ENCODE measurements around the gene TPSB2.
A peak's percentile ranks its signal among the peaks of the same experiment; 100 is the strongest.
"Not testable (repeated sequence)": the region's sequence is repeated elsewhere in the genome, so short reads cannot be mapped to it uniquely, and the experiment has no call there.

Gene TPSB2

GRCh38 chr16:1230084-1230470, at the start of gene TPSB2:
Gene TPSB2 (minus strand): TSS chr16:1230184. CDS start chr16:1229951, 233 bp downstream.
- not testable (repeated sequence) for H3K9me3 Mint-ChIP-seq, H3K27ac Mint-ChIP-seq, H3K4me3 Mint-ChIP-seq, H3K36me3 Mint-ChIP-seq, H3K4me1 Mint-ChIP-seq, ATAC-seq
- H3K27me3 Mint-ChIP-seq: peaks cover 22% of the 10 kb centered on the region

- peaks cover 8% of the 10 kb centered on the region for H3K4me1 Mint-ChIP-seq
- no peak overlapping the region for H3K4me3 Mint-ChIP-seq
- H3K9me3 Mint-ChIP-seq: no peaks in the 10 kb centered on the region
- peaks cover 63% of the 10 kb centered on the region for H3K27me3 Mint-ChIP-seq
- H3K27ac Mint-ChIP-seq: peak overlapping the region; percentile 63
- H3K36me3 Mint-ChIP-seq: no peaks in the 10 kb centered on the region
- no peak for ATAC-seq
These were observed 49.3 kb upstream of the TPSB2 start for GRCh38 chr16:1279081-1279944.

GRCh38 chr16:1278477-1278876, 48.5 kb upstream of the TPSB2 start:
- peaks cover 57% of the 10 kb centered on the region for H3K27me3 Mint-ChIP-seq
- no peaks in the 10 kb centered on the region for H3K36me3 Mint-ChIP-seq
- peaks cover 5% of the 10 kb centered on the region for H3K4me1 Mint-ChIP-seq
- no peaks in the 10 kb centered on the region for H3K9me3 Mint-ChIP-seq
- H3K4me3 Mint-ChIP-seq: no peak overlapping the region
- no peak overlapping the region for H3K27ac Mint-ChIP-seq
- ATAC-seq: no peak

- Mint-ChIP-seq H3K27me3 (peaks cover 57% of the 10 kb centered on the region), H3K27ac (no peak overlapping the region), H3K9me3 (no peaks in the 10 kb centered on the region), H3K4me1 (no peaks in the 10 kb centered on the region), H3K4me3 (no peak overlapping the region), H3K36me3 (no peaks in the 10 kb centered on the region)
- no peak for ATAC-seq
These were observed 47.8 kb upstream of the TPSB2 start for GRCh38 chr16:1277617-1278282.

GRCh38 chr16:1277151-1277598, 47.2 kb upstream of the TPSB2 start:
- Mint-ChIP-seq H3K27ac (no peak overlapping the region), H3K4me1 (no peaks in the 10 kb centered on the region), H3K27me3 (peaks cover 63% of the 10 kb centered on the region), H3K9me3 (no peaks in the 10 kb centered on the region), H3K4me3 (no peak overlapping the region), H3K36me3 (no peaks in the 10 kb centered on the region)
- no peak for ATAC-seq

GRCh38 chr16:1276580-1276878, 46.5 kb upstream of the TPSB2 start:
- ATAC-seq: peak; percentile 2
- H3K27ac Mint-ChIP-seq: no peak overlapping the region
- peaks cover 65% of the 10 kb centered on the region for H3K27me3 Mint-ChIP-seq

GRCh38 chr16:1275791-1276579, 46.0 kb upstream of the TPSB2 start:
- Mint-ChIP-seq H3K9me3 (no peaks in the 10 kb centered on the region), H3K4me1 (no peaks in the 10 kb centered on the region), H3K27me3 (peaks cover 70% of the 10 kb centered on the region), H3K27ac (no peak overlapping the region), H3K36me3 (no peaks in the 10 kb centered on the region), H3K4me3 (no peak overlapping the region)
- ATAC-seq: peak; percentile 24

More at GRCh38 chr16:1276580-1276878, 46.5 kb upstream of the TPSB2 start:
- no peaks in the 10 kb centered on the region for H3K9me3 Mint-ChIP-seq
- H3K4me1 Mint-ChIP-seq: no peaks in the 10 kb centered on the region
- H3K36me3 Mint-ChIP-seq: no peaks in the 10 kb centered on the region
- no peak overlapping the region for H3K4me3 Mint-ChIP-seq

- Mint-ChIP-seq H3K27ac (no peak overlapping the region), H3K4me3 (no peak overlapping the region), H3K27me3 (peaks cover 82% of the 10 kb centered on the region), H3K4me1 (no peaks in the 10 kb centered on the region), H3K9me3 (no peaks in the 10 kb centered on the region), H3K36me3 (no peaks in the 10 kb centered on the region)
- no peak for ATAC-seq
These were observed 44.8 kb upstream of the TPSB2 start for GRCh38 chr16:1274767-1275166.

- no peaks in the 10 kb centered on the region for H3K4me1 Mint-ChIP-seq
- H3K9me3 Mint-ChIP-seq: no peaks in the 10 kb centered on the region
- no peak overlapping the region for H3K27ac Mint-ChIP-seq
- no peak overlapping the region for H3K4me3 Mint-ChIP-seq
- no peak for ATAC-seq
- peaks cover 77% of the 10 kb centered on the region for H3K27me3 Mint-ChIP-seq
- no peaks in the 10 kb centered on the region for H3K36me3 Mint-ChIP-seq
These were observed 43.8 kb upstream of the TPSB2 start for GRCh38 chr16:1273816-1274215.

GRCh38 chr16:1272453-1273198, 42.6 kb upstream of the TPSB2 start:
- Mint-ChIP-seq H3K27ac (no peak overlapping the region), H3K9me3 (no peaks in the 10 kb centered on the region), H3K27me3 (peaks cover 65% of the 10 kb centered on the region), H3K4me1 (no peaks in the 10 kb centered on the region), H3K36me3 (no peaks in the 10 kb centered on the region), H3K4me3 (no peak overlapping the region)
- ATAC-seq: no peak

- not testable (repeated sequence) for H3K27ac Mint-ChIP-seq, H3K4me3 Mint-ChIP-seq, ATAC-seq, H3K4me1 Mint-ChIP-seq, H3K9me3 Mint-ChIP-seq, H3K36me3 Mint-ChIP-seq
- peaks cover 61% of the 10 kb centered on the region for H3K27me3 Mint-ChIP-seq
These were observed 41.9 kb upstream of the TPSB2 start for GRCh38 chr16:1271724-1272413.

GRCh38 chr16:1271380-1271723, 41.4 kb upstream of the TPSB2 start:
- H3K9me3 Mint-ChIP-seq: no peaks in the 10 kb centered on the region
- H3K27me3 Mint-ChIP-seq: peaks cover 62% of the 10 kb centered on the region
- H3K4me3 Mint-ChIP-seq: no peak overlapping the region
- H3K27ac Mint-ChIP-seq: no peak overlapping the region
- H3K36me3 Mint-ChIP-seq: no peaks in the 10 kb centered on the region
- no peak for ATAC-seq
- no peaks in the 10 kb centered on the region for H3K4me1 Mint-ChIP-seq

- H3K4me1 Mint-ChIP-seq, H3K9me3 Mint-ChIP-seq, H3K4me3 Mint-ChIP-seq, H3K36me3 Mint-ChIP-seq, ATAC-seq, H3K27ac Mint-ChIP-seq: not testable (repeated sequence)
- H3K27me3 Mint-ChIP-seq: peaks cover 48% of the 10 kb centered on the region
These were observed 39.4 kb upstream of the TPSB2 start for GRCh38 chr16:1269418-1269817.

- Mint-ChIP-seq H3K4me3 (no peak overlapping the region), H3K4me1 (no peaks in the 10 kb centered on the region), H3K27ac (no peak overlapping the region), H3K27me3 (peaks cover 45% of the 10 kb centered on the region), H3K9me3 (peaks cover 5% of the 10 kb centered on the region), H3K36me3 (no peaks in the 10 kb centered on the region)
- ATAC-seq: no peak
These were observed 35.8 kb upstream of the TPSB2 start for GRCh38 chr16:1265826-1266225.
